Occipital lobe (tissue), 2 donors: ENCODE measurements around the gene CYB561D2. TPM values are rescaled to one million over a fixed set of nuclear protein-coding genes. Genes with fewer than 3 reads are reported as not detected.
A peak's percentile ranks its signal among the peaks of the same experiment; 100 is the strongest.

Experiments
- DNase-seq: peaks from one replicate; lab custom pipeline; 2025; lab: John Stamatoyannopoulos, UW
- total RNA-seq: library from RNA; depleted of rRNA; stranded (reverse); fragments of >200 nt; gene quantifications from one replicate; pipeline ENCODE4 v1.2.3, GENCODE V29; 2014

The CYB561D2 gene
- total RNA-seq, 1 donor from 2014 or later = 10.0 TPM

GRCh38 chr3:50341537-50341936, 9.1 kb upstream of the CYB561D2 start:
- no peak for DNase-seq

GRCh38 chr3:50341996-50342650, 8.5 kb upstream of the CYB561D2 start:
- no peak for DNase-seq

- DNase-seq = no peak
Observed at GRCh38 chr3:50342813-50343633, 7.6 kb upstream of the CYB561D2 start.

- DNase-seq = no peak
Observed at GRCh38 chr3:50345008-50345407, 5.7 kb upstream of the CYB561D2 start.

- peak; percentile 14 for DNase-seq
Observed at GRCh38 chr3:50345586-50346234, 5.0 kb upstream of the CYB561D2 start, which contains the start of gene ZMYND10. ZMYND10 (minus strand) TSS chr3:50345732; CDS start chr3:50345579, 153 bp downstream.

GRCh38 chr3:50347187-50347813, 3.4 kb upstream of the CYB561D2 start:
- peak; percentile 29 for DNase-seq

- no peak for DNase-seq
Observed at GRCh38 chr3:50350213-50350526, 492 bp upstream of the CYB561D2 start.

- DNase-seq = no peak
Observed at GRCh38 chr3:50351323-50351697, 648 bp downstream of the CYB561D2 start.

- no peak for DNase-seq
Observed at GRCh38 chr3:50352781-50353180, 2.1 kb downstream of the CYB561D2 start.

GRCh38 chr3:50353245-50354004, 2.8 kb downstream of the CYB561D2 start:
- no peak for DNase-seq

- DNase-seq = no peak
Observed at GRCh38 chr3:50354186-50354764, 3.6 kb downstream of the CYB561D2 start.

GRCh38 chr3:50354850-50355249, 4.2 kb downstream of the CYB561D2 start:
- DNase-seq = no peak

GRCh38 chr3:50355829-50356552, 5.3 kb downstream of the CYB561D2 start:
- no peak for DNase-seq

- no peak for DNase-seq
Observed at GRCh38 chr3:50356553-50356952, 5.9 kb downstream of the CYB561D2 start.

GRCh38 chr3:50357481-50357880, 6.8 kb downstream of the CYB561D2 start:
- DNase-seq = no peak

- no peak for DNase-seq
Observed at GRCh38 chr3:50358355-50358910, 7.8 kb downstream of the CYB561D2 start.

GRCh38 chr3:50358911-50359759, 8.5 kb downstream of the CYB561D2 start, which contains the start of gene TMEM115:
TMEM115 (minus strand) TSS chr3:50359521; CDS start chr3:50359063, 458 bp downstream.
- DNase-seq = peak; percentile 99

GRCh38 chr3:50359760-50360110, 9.1 kb downstream of the CYB561D2 start:
- DNase-seq = no peak

- no peak for DNase-seq
Observed at GRCh38 chr3:50364573-50365079, 14.0 kb downstream of the CYB561D2 start.
